Activated naive CD4-positive, alpha-beta T cell treated with anti-CD3 and anti-CD28 coated beads for 36 hours (primary cell): ENCODE data around the gene HELT. TPM values are rescaled to one million over a fixed set of nuclear protein-coding genes. Genes with fewer than 3 reads are reported as not detected.
"Not testable (repeated sequence)": the region's sequence is repeated elsewhere in the genome, so short reads cannot be mapped to it uniquely, and the experiment has no call there.

Experiments
- CTCF ChIA-PET: fragments of 350-600 bp; sonication (Branson Sonifier 250); formaldehyde crosslinking; loops from one replicate; lab custom pipeline; 2021; ENCODE audit warnings: antibody characterized with exemption; lab: Charles Lee
- DNase-seq: peaks from one replicate; pipeline ENCODE4 v3.0.0-alpha.2; 2020
- H3K27ac Mint-ChIP-seq: one replicate; pipeline ENCODE4 v1.8.0; 2021; ENCODE audit warnings: mild to moderate bottlenecking, mixed read lengths
- H3K27me3 Mint-ChIP-seq: one replicate; pipeline ENCODE4 v1.8.0; 2021; ENCODE audit warnings: low read depth, mixed read lengths
- H3K36me3 Mint-ChIP-seq: one replicate; pipeline ENCODE4 v1.8.0; 2021; ENCODE audit warnings: low read depth, mixed read lengths
- H3K4me1 Mint-ChIP-seq: one replicate; pipeline ENCODE4 v1.8.0; 2021; ENCODE audit warnings: low read depth, mixed read lengths
- H3K4me3 Mint-ChIP-seq: one replicate; pipeline ENCODE4 v1.8.0; 2021; ENCODE audit warnings: mild to moderate bottlenecking, moderate library complexity, mixed read lengths
- H3K9me3 Mint-ChIP-seq: one replicate; pipeline ENCODE4 v1.8.0; 2021; ENCODE audit warnings: mixed read lengths
- intact Hi-C: fragments of 100-400 bp; cut with micrococcal nuclease; formaldehyde crosslinking; loops from one replicate; pipeline ENCODE4 v1.15.1; 2023
- total RNA-seq, 2 experiments: library from RNA; stranded (reverse); gene quantifications; one replicate each; pipeline ENCODE4 v1.2.3, GENCODE V29; 2021

The HELT gene
- total RNA-seq, result not detected

- Mint-ChIP-seq H3K36me3 (no peaks in the 10 kb centered on the region), H3K27ac (no peak within 1 kb of the TSS), H3K4me1 (peaks cover 26% of the 10 kb centered on the region), H3K4me3 (no peak within 1 kb of the TSS), H3K9me3 (no peaks in the 10 kb centered on the region), H3K27me3 (peaks cover 76% of the 10 kb centered on the region)
- DNase-seq, result no peak
- intact Hi-C loops, result no loop called here
- CTCF ChIA-PET, result interaction anchor here (1.3 to 1.7 kb wide), 2 partner anchors 8 to 24 kb away, joined by 3 to 4 read pairs; no protein-coding TSS in a partner anchor
These were observed at the start of gene HELT for GRCh38 chr4:185017964-185018772. HELT (plus strand) TSS chr4:185018490; CDS start chr4:185018929, 439 bp downstream.

GRCh38 chr4:184968784-184969201, 49.5 kb upstream of the HELT start:
- H3K4me3 Mint-ChIP-seq, result no peak overlapping the region
- peaks cover 6% of the 10 kb centered on the region for H3K4me1 Mint-ChIP-seq
- intact Hi-C loops, result loop anchor here (10.0 kb wide), 1 partner anchor 684 kb away; no protein-coding TSS in a partner anchor
- H3K27me3 Mint-ChIP-seq, result no peaks in the 10 kb centered on the region
- CTCF ChIA-PET, result interaction anchor here (1.0 kb wide), 1 partner anchor 14 kb away, joined by 3 read pairs; no protein-coding TSS in a partner anchor
- no peak overlapping the region for H3K27ac Mint-ChIP-seq
- peaks cover 6% of the 10 kb centered on the region for H3K36me3 Mint-ChIP-seq
- H3K9me3 Mint-ChIP-seq, result peaks cover 14% of the 10 kb centered on the region
- no peak for DNase-seq

- peaks cover 6% of the 10 kb centered on the region for H3K4me1 Mint-ChIP-seq
- H3K4me3 Mint-ChIP-seq, result no peak overlapping the region
- H3K27me3 Mint-ChIP-seq, result no peaks in the 10 kb centered on the region
- H3K36me3 Mint-ChIP-seq, result peaks cover 6% of the 10 kb centered on the region
- intact Hi-C loops, result loop anchor here (10.0 kb wide), 1 partner anchor 685 kb away; no protein-coding TSS in a partner anchor
- no peak overlapping the region for H3K27ac Mint-ChIP-seq
- CTCF ChIA-PET, result no interaction called here
- DNase-seq, result no peak
- peaks cover 14% of the 10 kb centered on the region for H3K9me3 Mint-ChIP-seq
These were observed 48.7 kb upstream of the HELT start for GRCh38 chr4:184969610-184970009.

- Mint-ChIP-seq H3K27ac (no peak overlapping the region), H3K27me3 (peaks cover 3% of the 10 kb centered on the region), H3K4me1 (no peaks in the 10 kb centered on the region), H3K36me3 (peaks cover 1% of the 10 kb centered on the region), H3K4me3 (no peak overlapping the region), H3K9me3 (peaks cover 8% of the 10 kb centered on the region)
- DNase-seq, result no peak
- intact Hi-C loops, result no loop called here
- CTCF ChIA-PET, result interaction anchor here (0.6 kb wide), 1 partner anchor 373 kb away, joined by 3 read pairs; no protein-coding TSS in a partner anchor
These were observed 45.3 kb upstream of the HELT start for GRCh38 chr4:184972991-184973390.

GRCh38 chr4:184976348-184976747, 41.9 kb upstream of the HELT start:
- H3K4me1 Mint-ChIP-seq, H3K36me3 Mint-ChIP-seq, DNase-seq, H3K27me3 Mint-ChIP-seq, H3K4me3 Mint-ChIP-seq, intact Hi-C loops, H3K27ac Mint-ChIP-seq, H3K9me3 Mint-ChIP-seq: not testable (repeated sequence)
- CTCF ChIA-PET, result interaction anchor here (1.4 kb wide), 1 partner anchor 159 kb away, joined by 3 read pairs; no protein-coding TSS in a partner anchor

GRCh38 chr4:184977747-184978146, 40.5 kb upstream of the HELT start:
- Mint-ChIP-seq H3K27ac (no peak overlapping the region), H3K36me3 (no peaks in the 10 kb centered on the region), H3K4me1 (no peaks in the 10 kb centered on the region), H3K27me3 (peaks cover 3% of the 10 kb centered on the region), H3K4me3 (no peak overlapping the region), H3K9me3 (no peaks in the 10 kb centered on the region)
- CTCF ChIA-PET, result no interaction called here
- intact Hi-C loops, result no loop called here
- no peak for DNase-seq

- no peak for DNase-seq
- Mint-ChIP-seq H3K4me3 (no peak overlapping the region), H3K27ac (no peak overlapping the region), H3K27me3 (peaks cover 3% of the 10 kb centered on the region), H3K4me1 (no peaks in the 10 kb centered on the region), H3K9me3 (no peaks in the 10 kb centered on the region), H3K36me3 (no peaks in the 10 kb centered on the region)
- intact Hi-C loops, result no loop called here
- CTCF ChIA-PET, result no interaction called here
These were observed 40.1 kb upstream of the HELT start for GRCh38 chr4:184978211-184978610.

- no peaks in the 10 kb centered on the region for H3K9me3 Mint-ChIP-seq
- H3K4me1 Mint-ChIP-seq, result no peaks in the 10 kb centered on the region
- CTCF ChIA-PET, result no interaction called here
- intact Hi-C loops, result no loop called here
- H3K27ac Mint-ChIP-seq, result no peak overlapping the region
- peaks cover 3% of the 10 kb centered on the region for H3K27me3 Mint-ChIP-seq
- no peaks in the 10 kb centered on the region for H3K36me3 Mint-ChIP-seq
- H3K4me3 Mint-ChIP-seq, result no peak overlapping the region
- no peak for DNase-seq
These were observed 38.7 kb upstream of the HELT start for GRCh38 chr4:184979461-184980124.

GRCh38 chr4:184980261-184980660, 38.0 kb upstream of the HELT start:
- CTCF ChIA-PET, result no interaction called here

GRCh38 chr4:184983672-184984356, 34.5 kb upstream of the HELT start:
- H3K27ac Mint-ChIP-seq, result no peak overlapping the region
- no peaks in the 10 kb centered on the region for H3K4me1 Mint-ChIP-seq
- no peak overlapping the region for H3K4me3 Mint-ChIP-seq
- no peaks in the 10 kb centered on the region for H3K9me3 Mint-ChIP-seq
- DNase-seq, result peak; percentile 83
- H3K27me3 Mint-ChIP-seq, result no peaks in the 10 kb centered on the region
- H3K36me3 Mint-ChIP-seq, result no peaks in the 10 kb centered on the region
- intact Hi-C loops, result loop anchor here (1.0 kb wide), 3 partner anchors 239 to 720 kb away; partner anchors contain the start of gene CENPU
- CTCF ChIA-PET, result interaction anchor here (1.0 to 1.3 kb wide), 5 partner anchors 21 to 238 kb away, joined by 3 to 5 read pairs (median 4); no protein-coding TSS in a partner anchor

More at GRCh38 chr4:184980261-184980660, 38.0 kb upstream of the HELT start:
- Mint-ChIP-seq H3K4me3 (no peak overlapping the region), H3K4me1 (no peaks in the 10 kb centered on the region), H3K27ac (no peak overlapping the region), H3K27me3 (peaks cover 3% of the 10 kb centered on the region), H3K9me3 (no peaks in the 10 kb centered on the region), H3K36me3 (no peaks in the 10 kb centered on the region)
- intact Hi-C loops, result no loop called here
- no peak for DNase-seq

- Mint-ChIP-seq H3K9me3 (no peaks in the 10 kb centered on the region), H3K4me1 (no peaks in the 10 kb centered on the region), H3K4me3 (no peak overlapping the region), H3K27ac (no peak overlapping the region), H3K36me3 (no peaks in the 10 kb centered on the region), H3K27me3 (no peaks in the 10 kb centered on the region)
- intact Hi-C loops, result no loop called here
- DNase-seq, result no peak
- CTCF ChIA-PET, result interaction anchor here (2.4 kb wide), 1 partner anchor 18 kb away, joined by 6 read pairs; no protein-coding TSS in a partner anchor
These were observed 30.7 kb upstream of the HELT start for GRCh38 chr4:184987493-184988031.
